ENCODE data around the gene CNTN4. TPM values are rescaled to one million over a fixed set of nuclear protein-coding genes. Genes with fewer than 3 reads are reported as not detected.

CNTN4 gene
- total and polyA plus RNA-seq, 10 donors: 0.20 to 4.3 (median 1.5) TPM

DNA sequence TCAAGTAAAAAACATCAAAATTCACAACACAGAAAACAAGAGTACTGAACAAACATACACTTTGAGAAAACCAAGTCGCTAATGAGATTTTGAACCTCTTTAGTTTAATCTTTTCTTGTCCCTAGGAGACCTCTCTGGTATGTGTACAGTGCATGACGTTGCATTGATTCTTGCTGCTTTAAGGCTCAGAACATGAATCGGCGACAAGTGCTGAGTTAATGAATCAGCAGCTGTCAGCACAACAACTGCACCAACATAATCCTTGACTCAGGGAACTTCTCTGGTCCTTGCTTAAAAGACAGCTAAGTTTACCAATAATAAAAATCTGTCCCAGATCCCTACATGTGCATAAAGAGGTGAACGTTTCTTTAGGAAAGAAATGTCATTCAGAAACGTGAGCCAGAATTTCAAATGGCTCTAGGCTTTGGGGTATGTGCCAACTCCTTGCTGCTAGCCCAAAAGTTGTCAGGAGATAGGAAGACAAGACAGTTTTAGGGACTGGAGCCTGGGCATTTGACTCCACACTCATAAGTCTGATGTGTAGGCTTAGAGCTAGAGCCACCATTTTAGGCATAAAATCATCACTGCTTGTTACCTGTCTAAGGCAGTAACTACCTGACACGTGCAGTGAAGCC is 924.6 kb downstream of the CNTN4 start:
- Histone ChIP-seq H3K9me3 (no peaks in the 10 kb centered on the region), H3K27me3 (replicated peaks in 1 of 7) (peaks cover 0 to 7% (median 0%) of the 10 kb centered on the region in 7 donors), H3K27ac (no peak overlapping the region), H3K4me1 (no peaks in the 10 kb centered on the region), H3K4me3 (no peak overlapping the region), H3K36me3 (no peaks in the 10 kb centered on the region)
- intact Hi-C loops (cut with DNase I; ENCODE audit: low total_unique reads): no loop called here
- WGBS, 5 donors: 58 to 84% (median 73%) methylated on average over 7 of the region's 7 CpGs
- DNase-seq: no peak
- TF ChIP-seq POLR2A (IDR thresholded peaks at IDR 0.05): no peak
- TF ChIP-seq, protein P1, sequence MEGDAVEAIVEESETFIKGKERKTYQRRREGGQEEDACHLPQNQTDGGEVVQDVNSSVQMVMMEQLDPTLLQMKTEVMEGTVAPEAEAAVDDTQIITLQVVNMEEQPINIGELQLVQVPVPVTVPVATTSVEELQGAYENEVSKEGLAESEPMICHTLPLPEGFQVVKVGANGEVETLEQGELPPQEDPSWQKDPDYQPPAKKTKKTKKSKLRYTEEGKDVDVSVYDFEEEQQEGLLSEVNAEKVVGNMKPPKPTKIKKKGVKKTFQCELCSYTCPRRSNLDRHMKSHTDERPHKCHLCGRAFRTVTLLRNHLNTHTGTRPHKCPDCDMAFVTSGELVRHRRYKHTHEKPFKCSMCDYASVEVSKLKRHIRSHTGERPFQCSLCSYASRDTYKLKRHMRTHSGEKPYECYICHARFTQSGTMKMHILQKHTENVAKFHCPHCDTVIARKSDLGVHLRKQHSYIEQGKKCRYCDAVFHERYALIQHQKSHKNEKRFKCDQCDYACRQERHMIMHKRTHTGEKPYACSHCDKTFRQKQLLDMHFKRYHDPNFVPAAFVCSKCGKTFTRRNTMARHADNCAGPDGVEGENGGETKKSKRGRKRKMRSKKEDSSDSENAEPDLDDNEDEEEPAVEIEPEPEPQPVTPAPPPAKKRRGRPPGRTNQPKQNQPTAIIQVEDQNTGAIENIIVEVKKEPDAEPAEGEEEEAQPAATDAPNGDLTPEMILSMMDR (IDR thresholded peaks at IDR 0.05 in 8 of 11, conservative IDR thresholded peaks at IDR 0.05 in 3 of 11): no peak
- no peak for TF ChIP-seq POLR2AphosphoS5 (IDR thresholded peaks at IDR 0.05)

DNA sequence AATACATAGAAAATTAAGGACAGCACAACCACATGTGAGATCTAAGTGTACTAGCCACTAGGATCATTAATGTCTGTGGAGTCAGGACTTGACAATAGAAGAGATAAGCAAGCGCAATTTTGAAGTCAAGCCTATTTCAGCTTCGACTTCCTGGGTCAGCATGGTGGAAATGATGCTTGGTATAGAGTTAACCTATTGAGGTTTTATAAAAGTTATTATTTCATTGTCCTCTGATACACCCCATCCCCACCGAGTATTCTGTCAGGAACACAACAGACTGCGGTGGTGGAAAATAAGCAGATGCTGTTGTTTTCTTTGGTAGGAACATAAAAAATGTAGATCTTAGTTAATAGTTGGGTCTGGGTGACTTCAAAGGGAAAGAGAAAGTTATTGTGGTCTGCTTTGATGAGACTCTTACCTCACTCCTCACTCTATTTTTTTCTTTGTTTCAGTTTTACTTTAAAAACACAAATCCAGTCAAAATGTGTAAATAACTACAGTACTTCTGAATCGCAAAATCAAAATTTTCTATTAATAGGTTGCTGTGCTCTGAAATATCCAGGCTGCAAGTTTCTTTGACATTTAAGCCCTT is 929.4 kb downstream of the CNTN4 start:
- Histone ChIP-seq H3K4me3 (no peak overlapping the region), H3K27me3 (replicated peaks in 1 of 7) (no peaks in the 10 kb centered on the region), H3K27ac (no peak overlapping the region), H3K36me3 (no peaks in the 10 kb centered on the region), H3K4me1 (no peaks in the 10 kb centered on the region), H3K9me3 (no peaks in the 10 kb centered on the region)
- no peak for TF ChIP-seq POLR2A (IDR thresholded peaks at IDR 0.05)
- TF ChIP-seq, protein P1 (IDR thresholded peaks at IDR 0.05 in 8 of 11, conservative IDR thresholded peaks at IDR 0.05 in 3 of 11): no peak
- TF ChIP-seq POLR2AphosphoS5 (IDR thresholded peaks at IDR 0.05): no peak
- intact Hi-C loops (cut with DNase I; ENCODE audit: low total_unique reads): no loop called here
- DNase-seq: no peak
- 57 to 78% (median 64%) methylated on average over 5 of the region's 5 CpGs for WGBS, 5 donors

DNA sequence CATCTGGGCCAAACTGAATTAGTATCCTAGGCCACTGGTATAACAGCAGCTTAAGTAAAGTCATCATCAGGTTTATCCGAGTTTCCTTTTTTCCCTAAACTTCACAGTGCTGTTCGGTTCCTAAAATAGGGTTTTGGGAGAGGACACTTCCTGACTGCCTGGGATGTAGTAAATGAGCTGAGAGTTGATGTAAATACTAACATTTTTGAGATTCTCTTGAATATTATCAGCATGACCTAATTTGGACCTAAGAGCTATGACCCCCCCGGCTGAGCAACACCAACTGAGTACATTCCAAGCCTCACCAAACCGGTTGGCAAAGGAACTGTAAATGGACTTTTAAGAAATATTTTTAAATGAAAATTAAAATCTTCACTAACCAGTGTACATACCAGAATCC is 932.7 kb downstream of the CNTN4 start:
- H3K4me3 ChIP-seq: no peak overlapping the region
- intact Hi-C loops (cut with DNase I; ENCODE audit: low total_unique reads): no loop called here
- no peak overlapping the region for H3K27ac ChIP-seq
- TF ChIP-seq POLR2AphosphoS5 (IDR thresholded peaks at IDR 0.05): no peak
- TF ChIP-seq, protein P1 (IDR thresholded peaks at IDR 0.05 in 8 of 11, conservative IDR thresholded peaks at IDR 0.05 in 3 of 11): no peak
- TF ChIP-seq POLR2A (IDR thresholded peaks at IDR 0.05): no peak
- DNase-seq: no peak
- no peaks in the 10 kb centered on the region for H3K36me3 ChIP-seq
- H3K27me3 ChIP-seq (replicated peaks in 1 of 7): no peaks in the 10 kb centered on the region
- H3K4me1 ChIP-seq: no peaks in the 10 kb centered on the region
- H3K9me3 ChIP-seq: no peaks in the 10 kb centered on the region
- WGBS, 5 donors: 58 to 80% (median 71%) methylated on average over 4 of the region's 4 CpGs

DNA sequence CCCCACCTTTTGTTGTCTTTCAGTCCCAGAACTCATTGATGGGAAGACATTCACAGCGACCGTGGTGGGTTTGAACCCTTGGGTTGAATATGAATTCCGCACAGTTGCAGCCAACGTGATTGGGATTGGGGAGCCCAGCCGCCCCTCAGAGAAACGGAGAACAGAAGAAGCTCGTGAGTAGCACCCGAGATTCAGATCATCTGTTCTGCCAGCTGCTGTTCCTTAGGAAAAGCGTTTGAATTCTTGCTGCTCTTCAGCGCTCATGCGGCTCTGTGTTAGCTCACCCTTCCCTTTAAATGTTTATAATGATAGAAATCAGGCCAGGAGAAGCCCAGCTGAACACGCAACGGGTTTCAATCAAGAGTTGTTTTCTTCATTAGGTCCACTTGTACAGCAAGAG is 938.5 kb downstream of the CNTN4 start:
- Histone ChIP-seq H3K27ac (no peak overlapping the region), H3K27me3 (replicated peaks in 1 of 7) (no peaks in the 10 kb centered on the region), H3K36me3 (no peaks in the 10 kb centered on the region), H3K4me3 (no peak overlapping the region), H3K4me1 (no peaks in the 10 kb centered on the region), H3K9me3 (no peaks in the 10 kb centered on the region)
- no peak for DNase-seq
- intact Hi-C loops (cut with DNase I; ENCODE audit: low total_unique reads): no loop called here
- 91 to 95% (median 94%) methylated on average over 13 of the region's 13 CpGs for WGBS, 5 donors
- TF ChIP-seq, protein P1 (IDR thresholded peaks at IDR 0.05 in 8 of 11, conservative IDR thresholded peaks at IDR 0.05 in 3 of 11): no peak
- TF ChIP-seq POLR2A (IDR thresholded peaks at IDR 0.05) (no peak), POLR2AphosphoS5 (IDR thresholded peaks at IDR 0.05) (no peak)

Data from spleen (tissue), 11 donors.